Muscle layer of duodenum (tissue), 2 donors: ENCODE results near the gene SETD2.

Experiments
- H3K27ac ChIP-seq: one replicate; pipeline ENCODE4 v1.7.0; 2013; ENCODE audit warnings: mild to moderate bottlenecking, low read length
- H3K27me3 ChIP-seq: one replicate; pipeline ENCODE4 v1.7.0; 2013; ENCODE audit warnings: low read depth, mild to moderate bottlenecking, control low read depth, low read length
- H3K36me3 ChIP-seq, 2 donors: one replicate each; pipeline ENCODE4 v1.7.0; 2013; ENCODE audit warnings: low read length in 2 of 2, control low read depth in 1 of 2, mild to moderate bottlenecking in 1 of 2; ENCODE audit not compliant: insufficient read depth in 2 of 2, control insufficient read depth in 1 of 2
- H3K4me1 ChIP-seq, 2 donors: one replicate each; pipeline ENCODE4 v1.7.0; 2013; ENCODE audit warnings: low read length in 2 of 2, mild to moderate bottlenecking in 2 of 2, control low read depth in 1 of 2, moderate library complexity in 1 of 2; ENCODE audit not compliant: insufficient read depth in 2 of 2, control insufficient read depth in 1 of 2
- H3K4me3 ChIP-seq, 2 donors: one replicate each; pipeline ENCODE4 v1.7.0; 2013; ENCODE audit warnings: low read length in 2 of 2, low read depth in 1 of 2, mild to moderate bottlenecking in 1 of 2
- H3K9me3 ChIP-seq, 2 donors: one replicate each; pipeline ENCODE4 v1.7.0; 2013; ENCODE audit warnings: low read length in 2 of 2, control low read depth in 1 of 2, mild to moderate bottlenecking in 1 of 2; ENCODE audit not compliant: control insufficient read depth in 1 of 2
- donor health status: healthy.

SETD2 gene

DNA sequence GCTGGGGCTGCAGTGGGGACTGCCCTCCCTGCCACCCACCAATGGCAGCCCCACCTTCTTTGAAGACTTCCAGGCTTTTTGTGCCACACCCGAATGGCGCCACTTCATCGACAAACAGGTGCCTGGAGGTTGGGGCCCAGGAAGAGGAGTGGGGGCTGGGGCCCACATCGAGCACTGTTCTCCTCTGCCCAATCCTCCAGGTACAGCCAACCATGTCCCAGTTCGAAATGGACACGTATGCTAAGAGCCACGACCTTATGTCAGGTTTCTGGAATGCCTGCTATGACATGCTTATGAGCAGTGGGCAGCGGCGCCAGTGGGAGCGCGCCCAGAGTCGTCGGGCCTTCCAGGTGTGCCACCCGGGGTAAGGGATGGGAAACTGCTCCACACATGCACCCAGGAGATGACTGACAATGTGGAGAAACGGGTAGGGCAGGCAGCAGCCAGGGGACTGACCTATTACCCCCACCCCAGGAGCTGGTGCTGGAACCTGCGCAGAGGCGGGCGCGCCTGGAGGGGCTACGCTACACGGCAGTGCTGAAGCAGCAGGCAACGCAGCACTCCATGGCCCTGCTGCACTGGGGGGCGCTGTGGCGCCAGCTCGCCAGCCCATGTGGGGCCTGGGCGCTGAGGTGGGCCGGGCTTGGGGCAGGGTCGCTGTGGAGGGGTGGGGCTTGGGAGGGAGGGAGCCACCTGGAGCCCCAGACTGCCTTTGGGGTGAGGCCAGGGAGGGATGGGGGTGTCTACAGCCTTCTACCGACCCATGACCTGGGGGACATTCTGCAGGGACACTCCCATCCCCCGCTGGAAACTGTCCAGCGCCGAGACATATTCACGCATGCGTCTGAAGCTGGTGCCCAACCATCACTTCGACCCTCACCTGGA, 161.5 kb downstream of the SETD2 start:
- Histone ChIP-seq H3K4me3 (no peak overlapping the region), H3K4me1 (no peaks in the 10 kb centered on the region), H3K27me3 (no peaks in the 10 kb centered on the region), H3K9me3 (no peaks in the 10 kb centered on the region), H3K36me3 (peaks cover 25 to 73% of the 10 kb centered on the region in 2 donors), H3K27ac (no peak overlapping the region)

DNA sequence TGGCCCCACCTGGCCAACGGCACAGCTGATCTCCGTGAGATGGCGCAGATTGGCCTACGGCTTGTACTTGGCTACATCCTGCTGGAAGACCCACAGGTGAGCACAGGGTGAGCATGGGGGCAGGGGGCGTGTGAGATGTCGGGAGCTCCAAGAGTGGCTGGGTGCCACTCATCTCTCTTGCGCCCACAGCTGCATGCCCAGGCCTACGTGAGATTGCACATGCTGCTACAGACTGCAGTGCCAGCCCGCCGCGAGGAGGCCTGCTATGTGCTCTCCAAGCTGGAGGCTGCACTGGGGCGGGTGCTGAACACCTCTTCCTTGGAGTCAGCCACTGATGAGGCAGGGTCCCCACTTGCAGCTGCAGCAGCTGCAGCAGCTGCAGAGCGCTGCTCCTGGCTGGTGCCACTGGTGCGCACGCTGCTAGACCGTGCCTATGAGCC, 162.2 kb downstream of the SETD2 start:
- peaks cover 18 to 75% of the 10 kb centered on the region in 2 donors for H3K36me3 ChIP-seq
- no peaks in the 10 kb centered on the region for H3K4me1 ChIP-seq
- no peak overlapping the region for H3K4me3 ChIP-seq
- no peak overlapping the region for H3K27ac ChIP-seq
- no peaks in the 10 kb centered on the region for H3K27me3 ChIP-seq
- no peaks in the 10 kb centered on the region for H3K9me3 ChIP-seq

- H3K9me3 ChIP-seq, result no peaks in the 10 kb centered on the region
- no peaks in the 10 kb centered on the region for H3K4me1 ChIP-seq
- H3K27ac ChIP-seq, result no peak overlapping the region
- H3K27me3 ChIP-seq, result no peaks in the 10 kb centered on the region
- H3K4me3 ChIP-seq, result no peak overlapping the region
- H3K36me3 ChIP-seq, result peaks cover 18 to 71% of the 10 kb centered on the region in 2 donors
Measured at GRCh38 chr3:47000922-47001730, 162.8 kb downstream of the SETD2 start.

GRCh38 chr3:47000198-47000815, 163.6 kb downstream of the SETD2 start:
- peaks cover 18 to 69% of the 10 kb centered on the region in 2 donors for H3K36me3 ChIP-seq
- no peak overlapping the region for H3K27ac ChIP-seq
- no peaks in the 10 kb centered on the region for H3K4me1 ChIP-seq
- H3K4me3 ChIP-seq, result no peak overlapping the region
- no peaks in the 10 kb centered on the region for H3K27me3 ChIP-seq
- no peaks in the 10 kb centered on the region for H3K9me3 ChIP-seq

DNA sequence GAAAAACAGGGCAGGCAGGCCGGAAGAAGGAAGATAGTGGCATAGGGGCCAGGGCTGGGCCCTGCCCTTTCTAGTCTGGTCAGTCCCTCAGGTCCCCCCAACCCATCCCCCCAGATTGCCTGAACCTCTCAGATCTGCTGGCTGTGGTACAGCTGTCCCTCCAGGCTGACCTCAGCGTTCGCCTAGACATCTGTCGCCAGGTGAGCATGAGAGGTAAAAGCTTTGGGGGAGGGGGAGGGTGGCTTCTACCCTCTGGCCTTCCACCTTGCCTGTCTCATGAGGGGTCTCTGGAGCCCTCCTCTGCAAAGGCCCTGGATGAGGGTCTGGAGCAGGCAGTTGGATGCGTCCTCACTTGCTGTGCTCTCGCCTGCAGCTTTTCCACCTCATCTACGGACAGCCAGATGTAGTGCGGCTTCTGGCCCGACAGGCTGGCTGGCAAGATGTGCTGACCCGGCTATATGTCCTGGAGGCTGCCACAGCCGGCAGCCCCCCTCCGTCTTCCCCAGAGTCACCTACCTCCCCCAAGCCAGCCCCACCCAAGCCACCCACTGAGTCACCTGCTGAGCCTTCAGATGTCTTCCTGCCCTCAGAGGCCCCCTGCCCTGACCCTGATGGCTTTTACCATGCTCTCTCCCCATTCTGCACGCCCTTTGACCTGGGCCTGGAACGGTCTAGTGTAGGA, 164.3 kb downstream of the SETD2 start:
- H3K4me3 ChIP-seq, result no peak overlapping the region
- peaks cover 18 to 67% of the 10 kb centered on the region in 2 donors for H3K36me3 ChIP-seq
- H3K27me3 ChIP-seq, result no peaks in the 10 kb centered on the region
- no peaks in the 10 kb centered on the region for H3K4me1 ChIP-seq
- H3K9me3 ChIP-seq, result no peaks in the 10 kb centered on the region
- no peak overlapping the region for H3K27ac ChIP-seq

DNA sequence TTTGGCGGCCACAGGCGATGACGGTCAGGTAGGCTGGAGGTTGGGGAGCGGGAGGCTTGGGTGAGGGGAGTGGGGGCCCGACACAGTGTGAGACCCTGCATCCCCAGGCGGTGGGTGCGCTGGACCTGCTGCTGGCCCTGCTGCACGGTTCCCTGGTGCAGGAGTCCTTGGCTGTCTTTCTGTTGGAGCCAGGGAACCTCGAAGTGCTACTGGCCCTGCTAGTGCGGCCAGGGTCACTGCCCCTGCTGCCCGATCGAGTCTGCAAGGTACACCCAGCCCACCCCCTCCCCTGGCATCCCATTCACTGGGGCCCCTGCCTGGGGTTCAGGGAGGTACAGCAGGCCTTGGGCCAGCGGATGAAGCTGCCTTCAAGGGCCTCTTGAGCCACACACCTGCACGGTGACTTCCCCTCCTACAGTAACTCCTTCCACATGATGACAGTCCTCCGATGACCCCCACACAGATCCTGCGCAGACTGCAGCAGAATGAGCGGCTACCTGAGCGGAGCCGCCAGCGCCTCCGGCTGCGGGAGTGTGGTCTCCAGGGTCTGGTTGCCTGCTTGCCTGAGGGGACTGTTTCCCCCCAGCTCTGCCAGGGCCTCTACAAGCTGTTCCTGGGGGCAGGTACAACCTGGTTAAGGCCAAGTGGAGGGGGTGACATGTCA, 164.9 kb downstream of the SETD2 start:
- H3K4me1 ChIP-seq, result no peaks in the 10 kb centered on the region
- peaks cover 18 to 66% of the 10 kb centered on the region in 2 donors for H3K36me3 ChIP-seq
- no peaks in the 10 kb centered on the region for H3K27me3 ChIP-seq
- no peaks in the 10 kb centered on the region for H3K9me3 ChIP-seq
- no peak overlapping the region for H3K4me3 ChIP-seq
- H3K27ac ChIP-seq, result no peak overlapping the region

GRCh38 chr3:46998121-46998851, 165.6 kb downstream of the SETD2 start:
- H3K4me1 ChIP-seq, result no peaks in the 10 kb centered on the region
- no peak overlapping the region for H3K4me3 ChIP-seq
- no peaks in the 10 kb centered on the region for H3K27me3 ChIP-seq
- no peaks in the 10 kb centered on the region for H3K9me3 ChIP-seq
- H3K27ac ChIP-seq, result no peak overlapping the region
- peaks cover 17 to 60% of the 10 kb centered on the region in 2 donors for H3K36me3 ChIP-seq

- Histone ChIP-seq H3K27ac (no peak overlapping the region), H3K27me3 (no peaks in the 10 kb centered on the region), H3K36me3 (peaks cover 12 to 53% of the 10 kb centered on the region in 2 donors)
Measured at GRCh38 chr3:46997453-46998091, 166.3 kb downstream of the SETD2 start.

GRCh38 chr3:46996689-46997452, 167.0 kb downstream of the SETD2 start:
- Histone ChIP-seq H3K36me3 (peaks cover 12 to 46% of the 10 kb centered on the region in 2 donors), H3K27me3 (no peaks in the 10 kb centered on the region), H3K9me3 (no peaks in the 10 kb centered on the region), H3K4me3 (no peak overlapping the region), H3K27ac (no peak overlapping the region), H3K4me1 (no peaks in the 10 kb centered on the region)

More at GRCh38 chr3:46997453-46998091, 166.3 kb downstream of the SETD2 start:
- H3K4me3 ChIP-seq, result no peak overlapping the region
- H3K9me3 ChIP-seq, result no peaks in the 10 kb centered on the region
- H3K4me1 ChIP-seq, result no peaks in the 10 kb centered on the region
